SK-N-SH (cell line): ENCODE data around the gene RAPGEF4. TPM values are rescaled to one million over a fixed set of nuclear protein-coding genes. Genes with fewer than 3 reads are reported as not detected.

Experiments
- CTCF ChIA-PET: fragments of 300-600, 350-600 bp; formaldehyde crosslinking; extraction: SDS; loops from one replicate; lab custom pipeline; 2021; lab: Yijun Ruan, JAX
- POLR2A ChIA-PET: fragments of 350-600 bp; sonication (Branson Sonifier 250); formaldehyde crosslinking; extraction: SDS; loops from one replicate; lab custom pipeline; 2020; ENCODE audit warnings: antibody characterized with exemption, inconsistent platforms; lab: Yijun Ruan, JAX
- DNase-seq: peaks from one replicate; pipeline ENCODE4 v3.0.0; 2012
- H2AFZ ChIP-seq: fragments of 200-600 bp; sonication (generic); 2 replicates; pipeline ENCODE4 v1.8.1; 2016; ENCODE audit warnings: antibody characterized with exemption, mild to moderate bottlenecking, low read depth
- H3F3A ChIP-seq: fragments of 200-600 bp; sonication (generic); replicated peaks from 2 replicates; pipeline ENCODE3; 2016; ENCODE audit warnings: antibody characterized with exemption, mild to moderate bottlenecking; ENCODE audit not compliant: insufficient read depth
- H3K27ac ChIP-seq, 2 experiments: fragments of 200-500 bp in 1 of 2; fragments of 200-600 bp in 1 of 2; sonication (Bioruptor generic) in 1 of 2; sonication (generic), shearing (Covaris generic) in 1 of 2; 2 replicates each; pipeline versions ENCODE4 v1.5.1 to v1.6.1; 2014 to 2016; ENCODE audit warnings: low read depth in 2 of 2, inconsistent platforms in 1 of 2, low read length in 1 of 2, mild to moderate bottlenecking in 1 of 2, mixed read lengths in 1 of 2
- H3K27me3 ChIP-seq: fragments of 200-600 bp; sonication (generic), shearing (Covaris generic); 2 replicates; pipeline ENCODE4 v1.6.1; 2016; ENCODE audit warnings: mixed run types; ENCODE audit not compliant: insufficient read depth
- H3K36me3 ChIP-seq, 2 experiments: fragments of 200-500 bp in 1 of 2; fragments of 200-600 bp in 1 of 2; sonication (Bioruptor generic) in 1 of 2; sonication (generic) in 1 of 2; replicated peaks in 1 of 2; 2 replicates each; pipeline versions ENCODE3 to v1.5.1; 2014 to 2016; ENCODE audit warnings: low read length in 1 of 2, mild to moderate bottlenecking in 1 of 2; ENCODE audit not compliant: insufficient read depth in 2 of 2, control insufficient read depth in 1 of 2
- H3K4me1 ChIP-seq, 2 experiments: fragments of 200-500 bp in 1 of 2; fragments of 200-600 bp in 1 of 2; sonication (Bioruptor generic) in 1 of 2; sonication (generic), shearing (Covaris generic) in 1 of 2; 2 replicates each; pipeline versions ENCODE4 v1.5.1 to v1.6.1; 2014 to 2016; ENCODE audit warnings: low read depth in 1 of 2, low read length in 1 of 2, mixed run types in 1 of 2; ENCODE audit not compliant: insufficient read depth in 2 of 2, control insufficient read depth in 1 of 2
- H3K4me2 ChIP-seq: fragments of 200-600 bp; sonication (generic), shearing (Covaris generic); 2 replicates; pipeline ENCODE4 v1.6.1; 2017; ENCODE audit warnings: mixed run types
- H3K4me3 ChIP-seq, 2 experiments: fragments of 200-500 bp in 1 of 2; fragments of 200-600 bp in 1 of 2; sonication (Bioruptor generic) in 1 of 2; sonication (generic), shearing (Covaris generic) in 1 of 2; 2 replicates each; pipeline versions ENCODE4 v1.5.1 to v1.8.1; 2014 to 2016; ENCODE audit warnings: low read depth in 2 of 2, inconsistent platforms in 1 of 2, low read length in 1 of 2, mild to moderate bottlenecking in 1 of 2, mixed read lengths in 1 of 2, moderate library complexity in 1 of 2
- H3K79me2 ChIP-seq: fragments of 200-600 bp; sonication (generic); 2 replicates; pipeline ENCODE4 v1.8.1; 2017; ENCODE audit warnings: mild to moderate bottlenecking; ENCODE audit not compliant: insufficient read depth
- H3K9ac ChIP-seq: fragments of 200-600 bp; sonication (generic); 2 replicates; pipeline ENCODE4 v1.6.1; 2017; ENCODE audit warnings: mixed run types
- H3K9me2 ChIP-seq: fragments of 200-600 bp; sonication (generic); 2 replicates; pipeline ENCODE4 v1.6.1; 2017; ENCODE audit warnings: mixed run types
- H3K9me3 ChIP-seq: fragments of 200-600 bp; sonication (generic); 2 replicates; pipeline ENCODE4 v1.6.1; 2017; ENCODE audit warnings: mixed run types, mild to moderate bottlenecking, moderate library complexity
- H4K20me1 ChIP-seq: fragments of 200-600 bp; sonication (generic); 2 replicates; pipeline ENCODE4 v1.6.1; 2017; ENCODE audit warnings: mild to moderate bottlenecking, mixed run types; ENCODE audit not compliant: insufficient read depth
- CHD2 ChIP-seq: fragments of 150-350 bp; IDR thresholded peaks from 2 replicates; pipeline ENCODE4 v1.6.1; 2018; ENCODE audit warnings: low read length; ENCODE audit not compliant: partially characterized antibody
- CTCF ChIP-seq: fragments of 200-600 bp; sonication (generic); IDR thresholded peaks from 2 replicates; pipeline ENCODE4 v1.6.1; 2017; ENCODE audit warnings: antibody characterized with exemption, mild to moderate bottlenecking, moderate library complexity
- ELF1 ChIP-seq: IDR thresholded peaks from 2 replicates; pipeline ENCODE4 v1.4.0; 2012
- EZH2phosphoT487 ChIP-seq: fragments of 200-600 bp; sonication (generic); IDR thresholded peaks from 2 replicates; pipeline ENCODE4 v1.6.1; 2017; ENCODE audit warnings: low read depth, mixed run types, mild to moderate bottlenecking, antibody characterized with exemption, moderate library complexity, borderline replicate concordance
- FOSL2 ChIP-seq: IDR thresholded peaks from 2 replicates; pipeline ENCODE4 v1.4.0; 2012; ENCODE audit warnings: low read depth, mild to moderate bottlenecking, moderate library complexity, borderline replicate concordance
- GATA2 ChIP-seq: sonication (generic); formaldehyde crosslinking; IDR thresholded peaks from 2 replicates; pipeline ENCODE4 v1.5.0; 2020; ENCODE audit warnings: mild to moderate bottlenecking, missing genetic modification reagents
- MEF2A ChIP-seq: IDR thresholded peaks from 2 replicates; pipeline ENCODE4 v1.4.0; 2012; ENCODE audit warnings: low read depth, borderline replicate concordance
- MXI1 ChIP-seq: IDR thresholded peaks from 2 replicates; pipeline ENCODE4 v1.6.1; 2012; ENCODE audit warnings: mild to moderate bottlenecking, low read depth, low read length, improper control_type of control experiment
- NFIC ChIP-seq: IDR thresholded peaks from 2 replicates; pipeline ENCODE4 v1.4.0; 2012; ENCODE audit warnings: borderline replicate concordance
- PBX3 ChIP-seq: IDR thresholded peaks from 2 replicates; pipeline ENCODE4; 2012
- POLR2AphosphoS5 ChIP-seq: IDR thresholded peaks from 2 replicates; pipeline ENCODE4 v1.6.1; 2012; ENCODE audit warnings: low read depth, low read length
- RAD21 ChIP-seq: IDR thresholded peaks from 2 replicates; pipeline ENCODE4 v1.6.1; 2012; ENCODE audit warnings: mild to moderate bottlenecking, low read length
- RXRA ChIP-seq: IDR thresholded peaks from 2 replicates; pipeline ENCODE4 v1.4.0; 2012; ENCODE audit warnings: low read depth, mild to moderate bottlenecking, borderline replicate concordance
- SIN3A ChIP-seq: IDR thresholded peaks from 2 replicates; pipeline ENCODE4 v1.6.1; 2012; ENCODE audit warnings: low read depth, mild to moderate bottlenecking, low read length, moderate library complexity, borderline replicate concordance
- TCF12 ChIP-seq: IDR thresholded peaks from 2 replicates; pipeline ENCODE4 v1.4.0; 2012
- TEAD4 ChIP-seq: IDR thresholded peaks from 2 replicates; pipeline ENCODE4 v1.4.0; 2012; ENCODE audit warnings: mild to moderate bottlenecking, borderline replicate concordance; ENCODE audit not compliant: insufficient read depth
- USF1 ChIP-seq: IDR thresholded peaks from 2 replicates; pipeline ENCODE4 v1.4.0; 2012; ENCODE audit warnings: low read depth, borderline replicate concordance
- ZBTB33 ChIP-seq: IDR thresholded peaks from 2 replicates; pipeline ENCODE4 v1.4.0; 2012; ENCODE audit warnings: low read depth, borderline replicate concordance
- WGBS: methylation state at CpG from one replicate; pipeline ENCODE4 v1.1.6; 2017; ENCODE audit warnings: low lambda C conversion rate; 5-methylcytosine and 5-hydroxymethylcytosine counted together
- polyA plus RNA-seq, 3 experiments: library from polyadenylated mRNA; depleted of rRNA; stranded (reverse); fragments of >200 nt; gene quantifications; 2 replicates each; pipeline ENCODE4 v1.2.3, GENCODE V29; 2012

RAPGEF4 gene
- polyA plus RNA-seq, 1 of the 3 experiments (the other 2 are of a cell fraction): 0.30 TPM

GRCh38 chr2:172965433-172966212 lies 230.0 kb downstream of the RAPGEF4 start:
- Histone ChIP-seq H3F3A (peaks cover 5% of the 10 kb centered on the region), H3K9ac (no peak overlapping the region), H3K9me2 (no peaks in the 10 kb centered on the region), H3K4me3 (no peak overlapping the region), H4K20me1 (no peaks in the 10 kb centered on the region), H2AFZ (no peak overlapping the region), H3K9me3 (no peaks in the 10 kb centered on the region), H3K27me3 (no peaks in the 10 kb centered on the region), H3K36me3 (peaks cover 0 to 2% of the 10 kb centered on the region in 2 experiments), H3K79me2 (no peaks in the 10 kb centered on the region), H3K4me2 (no peak overlapping the region), H3K27ac (no peak overlapping the region), H3K4me1 (no peaks in the 10 kb centered on the region; a peak in 1 of 4 replicates)
- no peak for DNase-seq
- WGBS: 79% methylated on average over 8 of the region's 8 CpGs
- ChIA-PET POLR2A (interaction anchor here (1.1 kb wide), 1 partner anchor 14 kb away, joined by 3 read pairs; no protein-coding TSS in a partner anchor), CTCF (interaction anchor here (1.0 to 1.8 kb wide), 3 partner anchors 11 to 159 kb away, joined by 3 to 6 read pairs (median 4); no protein-coding TSS in a partner anchor)
- TF ChIP-seq SIN3A (no peak), EZH2phosphoT487 (no peak), ELF1 (no peak), TCF12 (no peak), GATA2 (CRISPR knock-in tag) (no peak), ZBTB33 (no peak), MEF2A (no peak), FOSL2 (no peak), RXRA (no peak), POLR2AphosphoS5 (no peak), CHD2 (no peak), RAD21 (no peak), NFIC (no peak), TEAD4 (no peak), USF1 (no peak), CTCF (no peak), MXI1 (no peak), PBX3 (no peak)
